ENCODE data around the gene PPFIBP1.

DNA sequence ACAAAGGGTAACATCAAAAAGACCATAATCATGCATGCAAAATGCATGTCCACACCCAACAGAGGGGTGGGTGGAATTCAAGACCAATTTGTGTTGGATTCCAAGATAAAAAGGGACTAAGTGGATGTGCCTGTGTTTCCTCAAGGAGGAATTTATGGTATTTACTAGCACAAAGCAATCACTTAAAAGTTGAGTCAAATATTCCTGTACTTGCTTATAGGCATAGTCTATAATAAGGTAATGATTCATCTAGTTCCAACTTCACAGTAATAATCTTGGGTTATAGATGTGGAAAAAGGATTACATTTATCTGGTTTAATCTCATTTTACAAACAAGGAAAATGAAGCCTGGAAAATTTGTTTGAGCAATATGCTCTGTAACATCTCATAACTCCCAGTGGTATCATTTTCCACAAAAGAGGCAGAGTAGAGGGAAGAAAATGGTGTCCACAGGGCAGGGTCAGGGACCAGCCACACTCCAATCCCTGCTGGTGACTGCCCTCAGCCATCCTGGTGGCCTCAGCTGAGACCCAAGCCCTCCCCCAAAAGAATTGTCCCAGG lies 91.4 kb downstream of the PPFIBP1 start:
- no peak for TF ChIP-seq CEBPB (IDR thresholded peaks at IDR 0.05; ENCODE audit: low read depth, low read length)
- TF ChIP-seq RFX5 (IDR thresholded peaks at IDR 0.05; ENCODE audit: low read depth, low read length) = no peak
- no peak for TF ChIP-seq CTCF (conservative IDR thresholded peaks at IDR 0.05; ENCODE audit: low read depth, low read length)
- TF ChIP-seq RAD21 (IDR thresholded peaks at IDR 0.05; ENCODE audit: low read length) = no peak
- TF ChIP-seq, protein P1, sequence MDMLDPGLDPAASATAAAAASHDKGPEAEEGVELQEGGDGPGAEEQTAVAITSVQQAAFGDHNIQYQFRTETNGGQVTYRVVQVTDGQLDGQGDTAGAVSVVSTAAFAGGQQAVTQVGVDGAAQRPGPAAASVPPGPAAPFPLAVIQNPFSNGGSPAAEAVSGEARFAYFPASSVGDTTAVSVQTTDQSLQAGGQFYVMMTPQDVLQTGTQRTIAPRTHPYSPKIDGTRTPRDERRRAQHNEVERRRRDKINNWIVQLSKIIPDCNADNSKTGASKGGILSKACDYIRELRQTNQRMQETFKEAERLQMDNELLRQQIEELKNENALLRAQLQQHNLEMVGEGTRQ (IDR thresholded peaks at IDR 0.05; ENCODE audit: low read depth, low read length) = no peak
- TF ChIP-seq POLR2A (IDR thresholded peaks at IDR 0.05; ENCODE audit: low read depth, low read length) = no peak
- no peak for TF ChIP-seq FOS (IDR thresholded peaks at IDR 0.05; ENCODE audit: low read depth, low read length)
- no peak for TF ChIP-seq RCOR1 (IDR thresholded peaks at IDR 0.05; ENCODE audit: insufficient replicate concordance, low read length)
- TF ChIP-seq SMC3 (IDR thresholded peaks at IDR 0.05; ENCODE audit: low read depth, low read length) = no peak

Measured in IMR-90 (cell line).